Measurements from ENCODE around the gene STK26. TPM values are rescaled to one million over a fixed set of nuclear protein-coding genes. Genes with fewer than 3 reads are reported as not detected.

STK26 gene
- total and polyA plus RNA-seq, 2 of the 13 experiments (the other 11 are each of a cell fraction or from before 2014, with no cell fraction given), result 16.9 to 47.9 TPM

DNA sequence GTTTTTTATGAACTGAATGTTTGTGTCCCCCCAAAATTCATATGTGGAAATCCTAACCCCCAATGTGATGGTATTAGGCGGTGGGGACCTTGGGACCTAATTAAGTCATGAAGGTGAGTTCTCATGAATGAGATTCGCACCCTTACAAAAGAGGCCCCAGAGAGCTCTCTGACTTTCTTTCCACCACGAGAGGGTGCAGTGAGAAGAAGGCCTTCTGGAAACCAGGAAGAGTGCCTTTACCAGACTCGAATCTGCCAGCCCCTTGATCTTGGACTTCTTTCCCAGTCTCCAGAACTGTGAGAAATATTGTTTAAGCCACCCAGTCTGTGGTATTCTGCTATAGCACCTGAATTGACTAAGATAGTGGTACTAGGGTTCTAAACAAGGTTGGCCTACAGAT, 40.8 kb downstream of the STK26 start (continued):
- TF ChIP-seq, protein P1, sequence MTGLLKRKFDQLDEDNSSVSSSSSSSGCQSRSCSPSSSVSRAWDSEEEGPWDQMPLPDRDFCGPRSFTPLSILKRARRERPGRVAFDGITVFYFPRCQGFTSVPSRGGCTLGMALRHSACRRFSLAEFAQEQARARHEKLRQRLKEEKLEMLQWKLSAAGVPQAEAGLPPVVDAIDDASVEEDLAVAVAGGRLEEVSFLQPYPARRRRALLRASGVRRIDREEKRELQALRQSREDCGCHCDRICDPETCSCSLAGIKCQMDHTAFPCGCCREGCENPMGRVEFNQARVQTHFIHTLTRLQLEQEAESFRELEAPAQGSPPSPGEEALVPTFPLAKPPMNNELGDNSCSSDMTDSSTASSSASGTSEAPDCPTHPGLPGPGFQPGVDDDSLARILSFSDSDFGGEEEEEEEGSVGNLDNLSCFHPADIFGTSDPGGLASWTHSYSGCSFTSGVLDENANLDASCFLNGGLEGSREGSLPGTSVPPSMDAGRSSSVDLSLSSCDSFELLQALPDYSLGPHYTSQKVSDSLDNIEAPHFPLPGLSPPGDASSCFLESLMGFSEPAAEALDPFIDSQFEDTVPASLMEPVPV (CRISPR knock-in tag; IDR thresholded peaks at IDR 0.05), result no peak
- TF ChIP-seq, protein P2, sequence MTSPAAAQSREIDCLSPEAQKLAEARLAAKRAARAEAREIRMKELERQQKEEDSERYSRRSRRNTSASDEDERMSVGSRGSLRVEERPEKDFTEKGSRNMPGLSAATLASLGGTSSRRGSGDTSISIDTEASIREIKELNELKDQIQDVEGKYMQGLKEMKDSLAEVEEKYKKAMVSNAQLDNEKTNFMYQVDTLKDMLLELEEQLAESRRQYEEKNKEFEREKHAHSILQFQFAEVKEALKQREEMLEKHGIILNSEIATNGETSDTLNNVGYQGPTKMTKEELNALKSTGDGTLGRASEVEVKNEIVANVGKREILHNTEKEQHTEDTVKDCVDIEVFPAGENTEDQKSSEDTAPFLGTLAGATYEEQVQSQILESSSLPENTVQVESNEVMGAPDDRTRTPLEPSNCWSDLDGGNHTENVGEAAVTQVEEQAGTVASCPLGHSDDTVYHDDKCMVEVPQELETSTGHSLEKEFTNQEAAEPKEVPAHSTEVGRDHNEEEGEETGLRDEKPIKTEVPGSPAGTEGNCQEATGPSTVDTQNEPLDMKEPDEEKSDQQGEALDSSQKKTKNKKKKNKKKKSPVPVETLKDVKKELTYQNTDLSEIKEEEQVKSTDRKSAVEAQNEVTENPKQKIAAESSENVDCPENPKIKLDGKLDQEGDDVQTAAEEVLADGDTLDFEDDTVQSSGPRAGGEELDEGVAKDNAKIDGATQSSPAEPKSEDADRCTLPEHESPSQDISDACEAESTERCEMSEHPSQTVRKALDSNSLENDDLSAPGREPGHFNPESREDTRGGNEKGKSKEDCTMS (CRISPR knock-in tag; conservative IDR thresholded peaks at IDR 0.05), result no peak
- TF ChIP-seq ZNF136 (CRISPR knock-in tag; IDR thresholded peaks at IDR 0.05; ENCODE audit: low read depth) (no peak), ATRX (CRISPR knock-in tag; IDR thresholded peaks at IDR 0.05; ENCODE audit: borderline replicate concordance) (no peak), ZMYM4 (CRISPR knock-in tag; IDR thresholded peaks at IDR 0.05) (no peak), FOXA3 (CRISPR knock-in tag; IDR thresholded peaks at IDR 0.05) (no peak)
- TF ChIP-seq, protein P3, sequence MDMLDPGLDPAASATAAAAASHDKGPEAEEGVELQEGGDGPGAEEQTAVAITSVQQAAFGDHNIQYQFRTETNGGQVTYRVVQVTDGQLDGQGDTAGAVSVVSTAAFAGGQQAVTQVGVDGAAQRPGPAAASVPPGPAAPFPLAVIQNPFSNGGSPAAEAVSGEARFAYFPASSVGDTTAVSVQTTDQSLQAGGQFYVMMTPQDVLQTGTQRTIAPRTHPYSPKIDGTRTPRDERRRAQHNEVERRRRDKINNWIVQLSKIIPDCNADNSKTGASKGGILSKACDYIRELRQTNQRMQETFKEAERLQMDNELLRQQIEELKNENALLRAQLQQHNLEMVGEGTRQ (IDR thresholded peaks at IDR 0.05; ENCODE audit: low read depth, low read length), result no peak
- TF ChIP-seq, protein P3 (CRISPR knock-in tag; IDR thresholded peaks at IDR 0.05; ENCODE audit: borderline replicate concordance), result no peak
- TF ChIP-seq, protein P4, sequence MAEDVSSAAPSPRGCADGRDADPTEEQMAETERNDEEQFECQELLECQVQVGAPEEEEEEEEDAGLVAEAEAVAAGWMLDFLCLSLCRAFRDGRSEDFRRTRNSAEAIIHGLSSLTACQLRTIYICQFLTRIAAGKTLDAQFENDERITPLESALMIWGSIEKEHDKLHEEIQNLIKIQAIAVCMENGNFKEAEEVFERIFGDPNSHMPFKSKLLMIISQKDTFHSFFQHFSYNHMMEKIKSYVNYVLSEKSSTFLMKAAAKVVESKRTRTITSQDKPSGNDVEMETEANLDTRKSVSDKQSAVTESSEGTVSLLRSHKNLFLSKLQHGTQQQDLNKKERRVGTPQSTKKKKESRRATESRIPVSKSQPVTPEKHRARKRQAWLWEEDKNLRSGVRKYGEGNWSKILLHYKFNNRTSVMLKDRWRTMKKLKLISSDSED (CRISPR knock-in tag; IDR thresholded peaks at IDR 0.05), result no peak
- TF ChIP-seq, protein P5, sequence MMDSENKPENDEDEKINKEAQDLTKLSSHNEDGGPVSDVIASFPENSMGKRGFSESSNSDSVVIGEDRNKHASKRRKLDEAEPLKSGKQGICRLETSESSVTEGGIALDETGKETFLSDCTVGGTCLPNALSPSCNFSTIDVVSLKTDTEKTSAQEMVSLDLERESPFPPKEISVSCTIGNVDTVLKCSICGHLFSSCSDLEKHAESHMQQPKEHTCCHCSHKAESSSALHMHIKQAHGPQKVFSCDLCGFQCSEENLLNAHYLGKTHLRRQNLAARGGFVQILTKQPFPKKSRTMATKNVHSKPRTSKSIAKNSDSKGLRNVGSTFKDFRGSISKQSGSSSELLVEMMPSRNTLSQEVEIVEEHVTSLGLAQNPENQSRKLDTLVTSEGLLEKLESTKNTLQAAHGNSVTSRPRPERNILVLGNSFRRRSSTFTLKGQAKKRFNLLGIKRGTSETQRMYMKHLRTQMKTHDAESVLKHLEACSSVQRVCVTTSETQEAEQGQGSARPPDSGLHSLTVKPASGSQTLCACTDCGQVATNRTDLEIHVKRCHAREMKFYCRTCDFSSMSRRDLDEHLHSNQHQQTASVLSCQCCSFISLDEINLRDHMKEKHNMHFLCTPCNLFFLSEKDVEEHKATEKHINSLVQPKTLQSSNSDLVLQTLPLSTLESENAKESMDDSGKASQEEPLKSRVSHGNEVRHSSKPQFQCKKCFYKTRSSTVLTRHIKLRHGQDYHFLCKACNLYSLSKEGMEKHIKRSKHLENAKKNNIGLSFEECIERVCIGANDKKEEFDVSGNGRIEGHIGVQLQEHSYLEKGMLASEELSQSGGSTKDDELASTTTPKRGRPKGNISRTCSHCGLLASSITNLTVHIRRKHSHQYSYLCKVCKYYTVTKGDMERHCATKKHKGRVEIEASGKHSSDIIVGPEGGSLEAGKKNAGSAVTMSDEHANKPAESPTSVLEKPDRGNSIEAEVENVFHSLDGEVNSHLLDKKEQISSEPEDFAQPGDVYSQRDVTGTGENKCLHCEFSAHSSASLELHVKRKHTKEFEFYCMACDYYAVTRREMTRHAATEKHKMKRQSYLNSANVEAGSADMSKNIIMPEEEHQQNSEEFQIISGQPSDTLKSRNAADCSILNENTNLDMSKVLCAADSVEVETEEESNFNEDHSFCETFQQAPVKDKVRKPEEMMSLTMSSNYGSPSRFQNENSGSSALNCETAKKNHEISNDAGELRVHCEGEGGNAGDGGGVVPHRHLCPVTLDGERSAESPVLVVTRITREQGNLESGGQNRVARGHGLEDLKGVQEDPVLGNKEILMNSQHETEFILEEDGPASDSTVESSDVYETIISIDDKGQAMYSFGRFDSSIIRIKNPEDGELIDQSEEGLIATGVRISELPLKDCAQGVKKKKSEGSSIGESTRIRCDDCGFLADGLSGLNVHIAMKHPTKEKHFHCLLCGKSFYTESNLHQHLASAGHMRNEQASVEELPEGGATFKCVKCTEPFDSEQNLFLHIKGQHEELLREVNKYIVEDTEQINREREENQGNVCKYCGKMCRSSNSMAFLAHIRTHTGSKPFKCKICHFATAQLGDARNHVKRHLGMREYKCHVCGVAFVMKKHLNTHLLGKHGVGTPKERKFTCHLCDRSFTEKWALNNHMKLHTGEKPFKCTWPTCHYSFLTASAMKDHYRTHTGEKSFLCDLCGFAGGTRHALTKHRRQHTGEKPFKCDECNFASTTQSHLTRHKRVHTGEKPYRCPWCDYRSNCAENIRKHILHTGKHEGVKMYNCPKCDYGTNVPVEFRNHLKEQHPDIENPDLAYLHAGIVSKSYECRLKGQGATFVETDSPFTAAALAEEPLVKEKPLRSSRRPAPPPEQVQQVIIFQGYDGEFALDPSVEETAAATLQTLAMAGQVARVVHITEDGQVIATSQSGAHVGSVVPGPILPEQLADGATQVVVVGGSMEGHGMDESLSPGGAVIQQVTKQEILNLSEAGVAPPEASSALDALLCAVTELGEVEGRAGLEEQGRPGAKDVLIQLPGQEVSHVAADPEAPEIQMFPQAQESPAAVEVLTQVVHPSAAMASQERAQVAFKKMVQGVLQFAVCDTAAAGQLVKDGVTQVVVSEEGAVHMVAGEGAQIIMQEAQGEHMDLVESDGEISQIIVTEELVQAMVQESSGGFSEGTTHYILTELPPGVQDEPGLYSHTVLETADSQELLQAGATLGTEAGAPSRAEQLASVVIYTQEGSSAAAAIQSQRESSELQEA (CRISPR knock-in tag; IDR thresholded peaks at IDR 0.05; ENCODE audit: not compliant biosample characterization), result no peak
